Central memory CD8-positive, alpha-beta T cell (primary cell): ENCODE measurements around the gene TNIP1.

Experiments used
- ATAC-seq: fragments of 150-1000 bp; cut with Tn5 transposase; replicated peaks from 2 replicates; pipeline ENCODE4 v1.10.0; 2022; ENCODE audit warnings: mild to moderate bottlenecking, moderate FRiP score, moderate number of reproducible peaks; ENCODE audit not compliant: poor library complexity, severe bottlenecking; ENCODE audit errors: extremely low read depth
- DNase-seq, 2 donors: peaks; one replicate each; pipeline ENCODE4 v3.0.0; 2021; ENCODE audit warnings: low spot score in 2 of 2
- H3K27ac Mint-ChIP-seq: one replicate; pipeline ENCODE4 v1.8.0; 2022; ENCODE audit warnings: low read depth, mild to moderate bottlenecking, moderate library complexity, mixed read lengths
- H3K27me3 Mint-ChIP-seq: one replicate; pipeline ENCODE4 v1.8.0; 2022; ENCODE audit warnings: mixed read lengths
- H3K36me3 Mint-ChIP-seq: one replicate; pipeline ENCODE4 v1.8.0; 2022; ENCODE audit warnings: mild to moderate bottlenecking, moderate library complexity, mixed read lengths; ENCODE audit not compliant: insufficient read depth
- H3K4me1 Mint-ChIP-seq: one replicate; pipeline ENCODE4 v1.8.0; 2022; ENCODE audit warnings: mixed read lengths
- H3K4me3 Mint-ChIP-seq: one replicate; pipeline ENCODE4 v1.8.0; 2022; ENCODE audit warnings: mild to moderate bottlenecking, moderate library complexity, mixed read lengths
- H3K9me3 Mint-ChIP-seq: one replicate; pipeline ENCODE4 v1.8.0; 2022; ENCODE audit warnings: mixed read lengths

Gene TNIP1

DNA sequence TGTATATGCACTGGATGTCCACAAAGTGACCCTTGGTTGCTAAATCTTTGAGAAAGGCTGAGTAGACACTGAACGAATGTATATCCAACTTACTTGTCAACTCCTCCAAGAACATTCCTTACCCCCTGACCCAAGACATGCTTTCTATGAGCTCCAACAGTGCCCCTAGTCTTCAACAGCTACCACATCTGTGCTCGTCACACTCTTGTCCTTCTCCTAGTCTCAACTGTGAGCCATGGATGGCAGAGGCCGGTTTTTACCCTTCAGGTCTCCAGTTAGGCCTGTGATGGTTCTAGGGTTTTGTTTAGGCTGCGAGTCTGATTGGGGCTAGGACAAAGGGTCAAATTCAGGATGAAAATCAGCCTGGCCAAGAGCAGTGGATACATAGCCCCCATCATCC lies 79.4 kb downstream of the TNIP1 start:
- H3K4me1 Mint-ChIP-seq: no peaks in the 10 kb centered on the region
- ATAC-seq: no peak
- no peak for DNase-seq
- H3K36me3 Mint-ChIP-seq: no peaks in the 10 kb centered on the region
- H3K27me3 Mint-ChIP-seq: peaks cover 27% of the 10 kb centered on the region
- no peak overlapping the region for H3K4me3 Mint-ChIP-seq
- no peaks in the 10 kb centered on the region for H3K9me3 Mint-ChIP-seq
- no peak overlapping the region for H3K27ac Mint-ChIP-seq

DNA sequence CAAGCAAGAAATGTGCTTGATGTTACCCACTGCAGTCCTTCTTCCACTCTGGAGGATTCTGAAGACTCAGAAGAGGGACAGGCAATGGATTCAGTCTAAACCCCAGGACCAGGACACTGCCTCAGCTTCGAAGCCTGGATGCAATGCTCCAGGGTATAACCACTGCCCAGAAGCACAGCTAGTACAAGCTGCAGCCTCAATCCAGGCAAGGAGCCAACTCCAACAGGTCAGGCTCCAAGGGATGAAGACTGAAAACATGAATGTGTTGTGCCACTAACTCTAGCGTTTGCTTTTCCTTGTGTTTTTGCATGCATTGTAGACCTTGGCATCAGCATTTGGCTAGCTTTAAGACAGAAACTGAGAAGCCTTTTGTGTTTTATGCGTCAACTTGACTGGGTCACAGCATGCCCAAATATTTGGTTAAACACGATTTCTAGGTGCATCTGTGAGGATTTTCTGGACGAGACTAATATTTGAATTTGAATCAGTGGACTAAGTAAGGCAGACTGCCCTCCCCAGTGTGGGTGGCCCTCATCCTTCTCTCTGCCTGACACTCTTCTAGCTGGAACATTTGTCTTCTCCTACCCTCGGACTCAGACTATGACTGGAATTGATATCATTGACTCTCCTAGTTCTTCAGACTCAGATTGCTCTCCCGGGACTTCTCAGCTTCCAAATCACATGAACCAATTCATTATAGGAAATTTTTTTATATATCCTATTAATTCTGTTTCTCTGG lies 81.0 kb downstream of the TNIP1 start:
- Mint-ChIP-seq H3K27ac (no peak overlapping the region), H3K27me3 (peaks cover 23% of the 10 kb centered on the region), H3K4me1 (no peaks in the 10 kb centered on the region), H3K4me3 (no peak overlapping the region), H3K36me3 (no peaks in the 10 kb centered on the region), H3K9me3 (no peaks in the 10 kb centered on the region)
- DNase-seq (no peak), ATAC-seq (no peak)

- DNase-seq: no peak
- no peaks in the 10 kb centered on the region for H3K9me3 Mint-ChIP-seq
- H3K27ac Mint-ChIP-seq: no peak overlapping the region
- no peak overlapping the region for H3K4me3 Mint-ChIP-seq
- no peak for ATAC-seq
- no peaks in the 10 kb centered on the region for H3K4me1 Mint-ChIP-seq
- H3K27me3 Mint-ChIP-seq: peaks cover 10% of the 10 kb centered on the region
- H3K36me3 Mint-ChIP-seq: no peaks in the 10 kb centered on the region
These were observed 86.9 kb downstream of the TNIP1 start for GRCh38 chr5:150993826-150994412.

- no peak for DNase-seq
- Mint-ChIP-seq H3K27me3 (peaks cover 10% of the 10 kb centered on the region), H3K4me3 (no peak overlapping the region), H3K4me1 (no peaks in the 10 kb centered on the region), H3K36me3 (no peaks in the 10 kb centered on the region), H3K27ac (no peak overlapping the region), H3K9me3 (no peaks in the 10 kb centered on the region)
- ATAC-seq: no peak
These were observed 87.4 kb downstream of the TNIP1 start for GRCh38 chr5:150993422-150993821.

DNA sequence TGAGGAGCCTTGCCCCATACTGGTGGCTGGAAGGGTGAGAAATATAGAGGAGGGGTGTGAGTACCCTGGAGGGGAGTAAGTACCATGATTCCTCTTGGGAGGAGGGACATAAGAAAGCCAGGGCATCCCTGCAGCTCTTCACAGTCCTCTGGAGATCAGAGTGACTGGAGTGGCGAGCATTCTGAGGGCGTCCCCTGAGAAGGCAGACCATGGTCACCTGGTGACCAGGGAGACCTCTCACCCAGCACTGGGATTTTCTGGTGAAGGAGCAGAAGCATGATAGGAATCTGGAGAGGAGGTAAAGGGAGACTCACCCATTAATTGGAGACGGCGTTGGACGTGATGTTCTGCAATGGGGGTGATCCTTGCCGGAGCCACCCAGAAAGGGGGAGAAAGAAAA lies 88.1 kb downstream of the TNIP1 start:
- no peak overlapping the region for H3K4me3 Mint-ChIP-seq
- no peak overlapping the region for H3K27ac Mint-ChIP-seq
- H3K4me1 Mint-ChIP-seq: no peaks in the 10 kb centered on the region
- ATAC-seq (no peak), DNase-seq (no peak)
- no peaks in the 10 kb centered on the region for H3K36me3 Mint-ChIP-seq
- H3K9me3 Mint-ChIP-seq: no peaks in the 10 kb centered on the region
- peaks cover 6% of the 10 kb centered on the region for H3K27me3 Mint-ChIP-seq

DNA sequence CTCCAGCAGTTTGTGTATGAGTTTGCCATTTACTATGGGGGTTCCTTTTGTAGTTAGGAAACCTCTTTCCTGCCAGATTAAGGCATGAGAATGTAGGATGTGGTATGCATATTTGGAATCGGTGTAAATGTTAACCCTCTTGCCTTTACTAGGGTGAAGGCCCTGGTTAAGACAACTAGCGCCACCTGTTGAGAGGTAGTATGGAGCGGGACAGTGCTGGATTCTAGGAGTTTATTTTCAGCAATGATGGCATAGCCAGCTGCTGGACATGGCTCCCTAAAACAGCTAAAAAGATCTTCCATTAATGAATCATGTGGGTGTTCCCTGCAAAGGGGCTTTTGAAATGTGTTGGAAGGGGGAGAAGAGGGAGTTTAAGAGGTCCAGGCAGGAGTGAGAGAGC lies 91.1 kb downstream of the TNIP1 start:
- no peak overlapping the region for H3K27ac Mint-ChIP-seq

DNA sequence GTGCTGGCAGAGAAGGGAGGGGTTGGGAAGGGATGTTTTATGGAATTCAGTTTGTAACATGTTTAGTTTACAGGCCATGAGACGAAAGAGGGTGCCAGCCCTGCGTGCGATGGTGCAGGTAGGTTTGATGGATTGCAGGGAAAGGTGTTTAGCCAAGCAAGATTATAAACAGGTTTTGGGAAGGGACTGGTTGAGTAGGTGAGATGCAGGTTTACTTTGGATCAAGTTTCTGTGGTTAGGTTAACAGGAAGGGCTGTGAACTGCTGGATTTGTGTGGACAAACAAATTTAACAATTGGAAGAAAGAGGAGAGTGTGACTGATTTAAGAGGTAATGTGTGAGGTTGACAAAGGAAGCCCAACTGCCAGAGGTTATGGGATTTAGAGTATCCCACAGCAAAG lies 93.1 kb downstream of the TNIP1 start:
- no peaks in the 10 kb centered on the region for H3K27me3 Mint-ChIP-seq
- no peaks in the 10 kb centered on the region for H3K9me3 Mint-ChIP-seq
- H3K27ac Mint-ChIP-seq: no peak overlapping the region
- H3K36me3 Mint-ChIP-seq: no peaks in the 10 kb centered on the region
- H3K4me3 Mint-ChIP-seq: no peak overlapping the region
- no peak for DNase-seq
- no peak for ATAC-seq
- no peaks in the 10 kb centered on the region for H3K4me1 Mint-ChIP-seq

More for the DNA sequence above, 91.1 kb downstream of the TNIP1 start:
- H3K27me3 Mint-ChIP-seq: no peaks in the 10 kb centered on the region
- H3K4me3 Mint-ChIP-seq: no peak overlapping the region
- DNase-seq: no peak
- H3K4me1 Mint-ChIP-seq: no peaks in the 10 kb centered on the region
- no peak for ATAC-seq
- no peaks in the 10 kb centered on the region for H3K36me3 Mint-ChIP-seq
- no peaks in the 10 kb centered on the region for H3K9me3 Mint-ChIP-seq
